ENCODE data around the gene HIPK3.

DNA sequence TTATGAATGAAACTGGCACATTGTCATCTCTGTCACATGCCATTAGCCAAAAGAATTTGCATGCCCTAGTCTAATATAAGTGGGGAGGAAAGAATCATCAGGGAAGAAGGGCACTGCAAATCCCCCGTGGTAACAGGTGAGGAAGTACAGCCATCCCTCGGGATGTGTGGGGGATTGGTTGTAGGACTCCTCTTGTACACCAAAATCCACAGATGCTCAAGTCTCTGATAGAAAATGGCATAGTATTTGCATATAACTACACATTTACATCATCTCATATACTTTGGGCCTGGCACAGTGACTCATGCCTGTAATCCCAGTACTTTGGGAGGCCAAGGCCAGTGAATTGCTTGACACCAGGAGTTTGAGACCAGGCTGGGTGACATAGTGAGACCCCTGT is 109.7 kb downstream of the HIPK3 start:
- TF ChIP-seq POLR2A (IDR thresholded peaks at IDR 0.05), result no peak
- TF ChIP-seq, protein P1, sequence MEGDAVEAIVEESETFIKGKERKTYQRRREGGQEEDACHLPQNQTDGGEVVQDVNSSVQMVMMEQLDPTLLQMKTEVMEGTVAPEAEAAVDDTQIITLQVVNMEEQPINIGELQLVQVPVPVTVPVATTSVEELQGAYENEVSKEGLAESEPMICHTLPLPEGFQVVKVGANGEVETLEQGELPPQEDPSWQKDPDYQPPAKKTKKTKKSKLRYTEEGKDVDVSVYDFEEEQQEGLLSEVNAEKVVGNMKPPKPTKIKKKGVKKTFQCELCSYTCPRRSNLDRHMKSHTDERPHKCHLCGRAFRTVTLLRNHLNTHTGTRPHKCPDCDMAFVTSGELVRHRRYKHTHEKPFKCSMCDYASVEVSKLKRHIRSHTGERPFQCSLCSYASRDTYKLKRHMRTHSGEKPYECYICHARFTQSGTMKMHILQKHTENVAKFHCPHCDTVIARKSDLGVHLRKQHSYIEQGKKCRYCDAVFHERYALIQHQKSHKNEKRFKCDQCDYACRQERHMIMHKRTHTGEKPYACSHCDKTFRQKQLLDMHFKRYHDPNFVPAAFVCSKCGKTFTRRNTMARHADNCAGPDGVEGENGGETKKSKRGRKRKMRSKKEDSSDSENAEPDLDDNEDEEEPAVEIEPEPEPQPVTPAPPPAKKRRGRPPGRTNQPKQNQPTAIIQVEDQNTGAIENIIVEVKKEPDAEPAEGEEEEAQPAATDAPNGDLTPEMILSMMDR (IDR thresholded peaks at IDR 0.05), result no peak

Data from adrenal gland (tissue), 5 donors.